ENCODE data around the gene SPRING1. TPM values are rescaled to one million over a fixed set of nuclear protein-coding genes. Genes with fewer than 3 reads are reported as not detected.

The SPRING1 gene
- total and polyA plus RNA-seq, 2 of the 13 experiments (the other 11 are each of a cell fraction or from before 2014, with no cell fraction given): 20.0 to 51.8 TPM

DNA sequence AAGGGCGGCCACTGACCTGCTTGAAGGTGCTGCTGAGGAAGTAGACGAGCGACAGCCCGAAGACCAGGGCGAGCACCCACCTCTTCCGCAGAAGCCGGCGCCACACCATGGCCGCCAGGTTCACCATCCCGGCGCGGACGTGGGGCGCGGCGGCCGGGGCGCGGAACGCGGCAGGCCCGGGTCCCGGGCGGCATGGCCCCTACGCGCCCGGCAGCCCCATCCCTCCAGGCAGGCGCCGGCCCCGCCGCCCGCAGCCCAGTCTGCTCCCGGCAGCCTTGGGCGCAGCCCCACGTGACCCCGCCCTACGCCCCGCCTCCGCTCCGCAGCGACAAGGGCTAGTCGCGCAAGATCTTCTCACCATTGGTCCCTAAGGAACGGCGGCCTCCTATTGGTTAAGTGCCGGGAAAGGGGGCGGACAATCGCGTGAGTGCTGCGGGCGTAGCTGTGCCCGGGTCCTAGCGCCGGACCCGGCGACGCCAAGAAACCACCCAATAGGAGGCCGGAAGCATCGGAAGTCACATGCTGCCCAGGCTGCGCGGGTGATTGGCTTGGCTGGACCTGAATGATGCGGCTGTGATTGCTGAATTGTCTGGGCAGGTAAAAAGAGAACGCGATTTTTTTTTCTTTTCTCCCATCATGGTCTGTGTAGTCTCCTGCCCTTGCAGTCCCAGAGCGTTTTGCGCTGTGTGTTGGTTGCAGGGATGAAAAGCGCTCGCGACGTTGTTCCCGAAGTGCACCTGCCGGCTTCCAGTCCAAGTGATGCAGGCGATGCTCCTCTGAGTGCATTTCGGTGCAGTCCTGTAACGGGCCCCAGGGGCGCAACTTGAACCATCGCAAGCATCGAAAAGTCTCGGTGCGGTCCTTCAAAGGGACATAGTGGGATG lies at the start of gene SPRING1, which contains the start of gene RNFT2 (continued):
- TF ChIP-seq ADNP (CRISPR knock-in tag; IDR thresholded peaks at IDR 0.05): no peak
- no peak for TF ChIP-seq ATF7 (IDR thresholded peaks at IDR 0.05)
- TF ChIP-seq ATF7 (CRISPR knock-in tag; IDR thresholded peaks at IDR 0.05): 0 out of 2 replicates have a peak, but pooled peaks have one; percentile 57
- TF ChIP-seq, protein P1, sequence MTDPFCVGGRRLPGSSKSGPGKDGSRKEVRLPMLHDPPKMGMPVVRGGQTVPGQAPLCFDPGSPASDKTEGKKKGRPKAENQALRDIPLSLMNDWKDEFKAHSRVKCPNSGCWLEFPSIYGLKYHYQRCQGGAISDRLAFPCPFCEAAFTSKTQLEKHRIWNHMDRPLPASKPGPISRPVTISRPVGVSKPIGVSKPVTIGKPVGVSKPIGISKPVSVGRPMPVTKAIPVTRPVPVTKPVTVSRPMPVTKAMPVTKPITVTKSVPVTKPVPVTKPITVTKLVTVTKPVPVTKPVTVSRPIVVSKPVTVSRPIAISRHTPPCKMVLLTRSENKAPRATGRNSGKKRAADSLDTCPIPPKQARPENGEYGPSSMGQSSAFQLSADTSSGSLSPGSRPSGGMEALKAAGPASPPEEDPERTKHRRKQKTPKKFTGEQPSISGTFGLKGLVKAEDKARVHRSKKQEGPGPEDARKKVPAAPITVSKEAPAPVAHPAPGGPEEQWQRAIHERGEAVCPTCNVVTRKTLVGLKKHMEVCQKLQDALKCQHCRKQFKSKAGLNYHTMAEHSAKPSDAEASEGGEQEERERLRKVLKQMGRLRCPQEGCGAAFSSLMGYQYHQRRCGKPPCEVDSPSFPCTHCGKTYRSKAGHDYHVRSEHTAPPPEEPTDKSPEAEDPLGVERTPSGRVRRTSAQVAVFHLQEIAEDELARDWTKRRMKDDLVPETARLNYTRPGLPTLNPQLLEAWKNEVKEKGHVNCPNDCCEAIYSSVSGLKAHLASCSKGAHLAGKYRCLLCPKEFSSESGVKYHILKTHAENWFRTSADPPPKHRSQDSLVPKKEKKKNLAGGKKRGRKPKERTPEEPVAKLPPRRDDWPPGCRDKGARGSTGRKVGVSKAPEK (CRISPR knock-in tag; IDR thresholded peaks at IDR 0.05; ENCODE audit: borderline replicate concordance): no peak; the same call in 1 of the 2 replicates
- TF ChIP-seq, protein P2, sequence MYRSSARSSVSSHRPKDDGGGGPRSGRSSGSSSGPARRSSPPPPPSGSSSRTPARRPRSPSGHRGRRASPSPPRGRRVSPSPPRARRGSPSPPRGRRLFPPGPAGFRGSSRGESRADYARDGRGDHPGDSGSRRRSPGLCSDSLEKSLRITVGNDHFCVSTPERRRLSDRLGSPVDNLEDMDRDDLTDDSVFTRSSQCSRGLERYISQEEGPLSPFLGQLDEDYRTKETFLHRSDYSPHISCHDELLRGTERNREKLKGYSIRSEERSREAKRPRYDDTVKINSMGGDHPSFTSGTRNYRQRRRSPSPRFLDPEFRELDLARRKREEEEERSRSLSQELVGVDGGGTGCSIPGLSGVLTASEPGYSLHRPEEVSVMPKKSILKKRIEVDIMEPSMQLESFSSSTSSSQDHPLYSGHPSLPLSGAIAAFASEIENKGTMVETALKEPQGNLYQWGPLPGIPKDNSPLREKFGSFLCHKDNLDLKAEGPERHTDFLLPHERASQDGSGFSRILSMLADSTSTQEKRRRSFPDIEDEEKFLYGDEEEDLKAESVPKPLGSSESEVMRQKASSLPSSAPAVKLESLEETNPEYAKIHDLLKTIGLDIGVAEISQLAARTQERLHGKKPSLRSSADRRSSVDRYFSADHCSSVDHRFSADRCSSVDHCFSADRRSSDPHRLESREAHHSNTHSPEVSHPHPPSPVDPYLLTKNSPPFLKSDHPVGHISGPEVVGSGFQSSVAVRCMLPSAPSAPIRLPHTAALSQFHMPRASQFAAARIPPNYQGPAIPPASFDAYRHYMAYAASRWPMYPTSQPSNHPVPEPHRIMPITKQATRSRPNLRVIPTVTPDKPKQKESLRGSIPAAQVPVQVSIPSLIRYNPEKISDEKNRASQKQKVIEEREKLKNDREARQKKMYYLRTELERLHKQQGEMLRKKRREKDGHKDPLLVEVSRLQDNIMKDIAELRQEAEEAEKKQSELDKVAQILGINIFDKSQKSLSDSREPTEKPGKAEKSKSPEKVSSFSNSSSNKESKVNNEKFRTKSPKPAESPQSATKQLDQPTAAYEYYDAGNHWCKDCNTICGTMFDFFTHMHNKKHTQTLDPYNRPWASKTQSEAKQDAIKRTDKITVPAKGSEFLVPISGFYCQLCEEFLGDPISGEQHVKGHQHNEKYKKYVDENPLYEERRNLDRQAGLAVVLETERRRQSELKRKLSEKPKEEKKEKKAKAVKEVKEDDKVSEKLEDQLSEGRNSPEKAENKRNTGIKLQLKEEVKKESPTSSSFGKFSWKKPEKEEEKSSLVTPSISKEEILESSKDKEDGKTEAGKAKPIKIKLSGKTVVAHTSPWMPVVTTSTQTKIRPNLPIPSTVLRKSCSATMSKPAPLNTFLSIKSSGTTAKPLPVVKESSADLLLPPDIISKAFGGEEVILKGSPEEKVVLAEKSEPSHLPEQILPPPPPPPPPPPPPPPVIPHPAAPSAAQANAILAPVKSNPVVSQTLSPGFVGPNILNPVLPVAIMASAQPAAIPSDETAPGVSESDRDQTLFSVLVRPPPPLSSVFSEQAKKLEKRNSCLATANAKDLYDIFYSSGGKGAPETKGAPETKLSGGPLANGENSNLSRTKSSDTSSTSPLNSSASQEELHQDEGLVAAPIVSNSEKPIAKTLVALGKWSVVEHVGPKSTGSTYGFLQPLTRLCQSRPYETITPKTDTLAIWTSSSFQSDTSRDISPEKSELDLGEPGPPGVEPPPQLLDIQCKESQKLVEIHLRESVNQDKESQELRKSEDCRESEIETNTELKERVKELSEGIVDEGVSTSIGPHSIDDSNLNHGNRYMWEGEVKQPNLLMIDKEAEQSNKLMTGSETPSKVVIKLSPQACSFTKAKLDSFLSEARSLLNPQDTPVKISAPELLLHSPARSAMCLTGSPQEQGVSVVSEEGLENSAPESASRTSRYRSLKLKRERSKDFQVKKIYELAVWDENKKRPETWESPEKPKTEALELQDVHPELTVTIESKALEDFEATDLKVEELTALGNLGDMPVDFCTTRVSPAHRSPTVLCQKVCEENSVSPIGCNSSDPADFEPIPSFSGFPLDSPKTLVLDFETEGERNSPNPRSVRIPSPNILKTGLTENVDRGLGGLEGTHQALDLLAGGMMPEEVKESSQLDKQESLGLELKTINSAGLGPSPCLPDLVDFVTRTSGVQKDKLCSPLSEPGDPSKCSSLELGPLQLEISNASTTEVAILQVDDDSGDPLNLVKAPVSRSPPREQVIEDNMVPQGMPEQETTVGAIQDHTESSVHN (CRISPR knock-in tag; IDR thresholded peaks at IDR 0.05): peak; percentile 61; the same call in 1 of the 2 replicates
- TF ChIP-seq ISX (CRISPR knock-in tag; conservative IDR thresholded peaks at IDR 0.05): no peak
- TF ChIP-seq SIX1 (CRISPR knock-in tag; IDR thresholded peaks at IDR 0.05; ENCODE audit: borderline replicate concordance): no peak
- no peak for TF ChIP-seq HDAC6 (IDR thresholded peaks at IDR 0.05; ENCODE audit: low read depth, low read length)
- no peak for TF ChIP-seq SATB2 (CRISPR knock-in tag; IDR thresholded peaks at IDR 0.05)
- TF ChIP-seq, protein P3, sequence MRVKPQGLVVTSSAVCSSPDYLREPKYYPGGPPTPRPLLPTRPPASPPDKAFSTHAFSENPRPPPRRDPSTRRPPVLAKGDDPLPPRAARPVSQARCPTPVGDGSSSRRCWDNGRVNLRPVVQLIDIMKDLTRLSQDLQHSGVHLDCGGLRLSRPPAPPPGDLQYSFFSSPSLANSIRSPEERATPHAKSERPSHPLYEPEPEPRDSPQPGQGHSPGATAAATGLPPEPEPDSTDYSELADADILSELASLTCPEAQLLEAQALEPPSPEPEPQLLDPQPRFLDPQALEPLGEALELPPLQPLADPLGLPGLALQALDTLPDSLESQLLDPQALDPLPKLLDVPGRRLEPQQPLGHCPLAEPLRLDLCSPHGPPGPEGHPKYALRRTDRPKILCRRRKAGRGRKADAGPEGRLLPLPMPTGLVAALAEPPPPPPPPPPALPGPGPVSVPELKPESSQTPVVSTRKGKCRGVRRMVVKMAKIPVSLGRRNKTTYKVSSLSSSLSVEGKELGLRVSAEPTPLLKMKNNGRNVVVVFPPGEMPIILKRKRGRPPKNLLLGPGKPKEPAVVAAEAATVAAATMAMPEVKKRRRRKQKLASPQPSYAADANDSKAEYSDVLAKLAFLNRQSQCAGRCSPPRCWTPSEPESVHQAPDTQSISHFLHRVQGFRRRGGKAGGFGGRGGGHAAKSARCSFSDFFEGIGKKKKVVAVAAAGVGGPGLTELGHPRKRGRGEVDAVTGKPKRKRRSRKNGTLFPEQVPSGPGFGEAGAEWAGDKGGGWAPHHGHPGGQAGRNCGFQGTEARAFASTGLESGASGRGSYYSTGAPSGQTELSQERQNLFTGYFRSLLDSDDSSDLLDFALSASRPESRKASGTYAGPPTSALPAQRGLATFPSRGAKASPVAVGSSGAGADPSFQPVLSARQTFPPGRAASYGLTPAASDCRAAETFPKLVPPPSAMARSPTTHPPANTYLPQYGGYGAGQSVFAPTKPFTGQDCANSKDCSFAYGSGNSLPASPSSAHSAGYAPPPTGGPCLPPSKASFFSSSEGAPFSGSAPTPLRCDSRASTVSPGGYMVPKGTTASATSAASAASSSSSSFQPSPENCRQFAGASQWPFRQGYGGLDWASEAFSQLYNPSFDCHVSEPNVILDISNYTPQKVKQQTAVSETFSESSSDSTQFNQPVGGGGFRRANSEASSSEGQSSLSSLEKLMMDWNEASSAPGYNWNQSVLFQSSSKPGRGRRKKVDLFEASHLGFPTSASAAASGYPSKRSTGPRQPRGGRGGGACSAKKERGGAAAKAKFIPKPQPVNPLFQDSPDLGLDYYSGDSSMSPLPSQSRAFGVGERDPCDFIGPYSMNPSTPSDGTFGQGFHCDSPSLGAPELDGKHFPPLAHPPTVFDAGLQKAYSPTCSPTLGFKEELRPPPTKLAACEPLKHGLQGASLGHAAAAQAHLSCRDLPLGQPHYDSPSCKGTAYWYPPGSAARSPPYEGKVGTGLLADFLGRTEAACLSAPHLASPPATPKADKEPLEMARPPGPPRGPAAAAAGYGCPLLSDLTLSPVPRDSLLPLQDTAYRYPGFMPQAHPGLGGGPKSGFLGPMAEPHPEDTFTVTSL (CRISPR knock-in tag; IDR thresholded peaks at IDR 0.05; ENCODE audit: borderline replicate concordance): no peak
- TF ChIP-seq FOXA1 (IDR thresholded peaks at IDR 0.05): no peak
- TF ChIP-seq FOXA1 (CRISPR knock-in tag; IDR thresholded peaks at IDR 0.05): peak; percentile 17; the same call in 1 of the 2 replicates

All from HepG2 (cell line).